ENCODE data around the gene PRAF2.

- TF ChIP-seq, protein P1, sequence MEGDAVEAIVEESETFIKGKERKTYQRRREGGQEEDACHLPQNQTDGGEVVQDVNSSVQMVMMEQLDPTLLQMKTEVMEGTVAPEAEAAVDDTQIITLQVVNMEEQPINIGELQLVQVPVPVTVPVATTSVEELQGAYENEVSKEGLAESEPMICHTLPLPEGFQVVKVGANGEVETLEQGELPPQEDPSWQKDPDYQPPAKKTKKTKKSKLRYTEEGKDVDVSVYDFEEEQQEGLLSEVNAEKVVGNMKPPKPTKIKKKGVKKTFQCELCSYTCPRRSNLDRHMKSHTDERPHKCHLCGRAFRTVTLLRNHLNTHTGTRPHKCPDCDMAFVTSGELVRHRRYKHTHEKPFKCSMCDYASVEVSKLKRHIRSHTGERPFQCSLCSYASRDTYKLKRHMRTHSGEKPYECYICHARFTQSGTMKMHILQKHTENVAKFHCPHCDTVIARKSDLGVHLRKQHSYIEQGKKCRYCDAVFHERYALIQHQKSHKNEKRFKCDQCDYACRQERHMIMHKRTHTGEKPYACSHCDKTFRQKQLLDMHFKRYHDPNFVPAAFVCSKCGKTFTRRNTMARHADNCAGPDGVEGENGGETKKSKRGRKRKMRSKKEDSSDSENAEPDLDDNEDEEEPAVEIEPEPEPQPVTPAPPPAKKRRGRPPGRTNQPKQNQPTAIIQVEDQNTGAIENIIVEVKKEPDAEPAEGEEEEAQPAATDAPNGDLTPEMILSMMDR (IDR thresholded peaks at IDR 0.05), result no peak
- TF ChIP-seq NR3C1 (IDR thresholded peaks at IDR 0.05) (no peak), CBX8 (IDR thresholded peaks at IDR 0.05) (no peak), HMGXB4 (CRISPR knock-in tag; IDR thresholded peaks at IDR 0.05; ENCODE audit: borderline replicate concordance) (no peak), E2F6 (IDR thresholded peaks at IDR 0.05; ENCODE audit: borderline replicate concordance, low read depth) (no peak), POLR2A (IDR thresholded peaks at IDR 0.05; ENCODE audit: low read length) (no peak), RAD21 (conservative IDR thresholded peaks at IDR 0.05 in 1 of 2, IDR thresholded peaks at IDR 0.05 in 1 of 2) (no peak), ZSCAN20 (CRISPR knock-in tag; IDR thresholded peaks at IDR 0.05) (no peak), SMC3 (IDR thresholded peaks at IDR 0.05) (no peak)
- TF ChIP-seq, protein P2, sequence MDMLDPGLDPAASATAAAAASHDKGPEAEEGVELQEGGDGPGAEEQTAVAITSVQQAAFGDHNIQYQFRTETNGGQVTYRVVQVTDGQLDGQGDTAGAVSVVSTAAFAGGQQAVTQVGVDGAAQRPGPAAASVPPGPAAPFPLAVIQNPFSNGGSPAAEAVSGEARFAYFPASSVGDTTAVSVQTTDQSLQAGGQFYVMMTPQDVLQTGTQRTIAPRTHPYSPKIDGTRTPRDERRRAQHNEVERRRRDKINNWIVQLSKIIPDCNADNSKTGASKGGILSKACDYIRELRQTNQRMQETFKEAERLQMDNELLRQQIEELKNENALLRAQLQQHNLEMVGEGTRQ (IDR thresholded peaks at IDR 0.05), result no peak
- TF ChIP-seq, protein P3, sequence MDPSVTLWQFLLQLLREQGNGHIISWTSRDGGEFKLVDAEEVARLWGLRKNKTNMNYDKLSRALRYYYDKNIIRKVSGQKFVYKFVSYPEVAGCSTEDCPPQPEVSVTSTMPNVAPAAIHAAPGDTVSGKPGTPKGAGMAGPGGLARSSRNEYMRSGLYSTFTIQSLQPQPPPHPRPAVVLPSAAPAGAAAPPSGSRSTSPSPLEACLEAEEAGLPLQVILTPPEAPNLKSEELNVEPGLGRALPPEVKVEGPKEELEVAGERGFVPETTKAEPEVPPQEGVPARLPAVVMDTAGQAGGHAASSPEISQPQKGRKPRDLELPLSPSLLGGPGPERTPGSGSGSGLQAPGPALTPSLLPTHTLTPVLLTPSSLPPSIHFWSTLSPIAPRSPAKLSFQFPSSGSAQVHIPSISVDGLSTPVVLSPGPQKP (IDR thresholded peaks at IDR 0.05; ENCODE audit: low read depth, low read length), result no peak
Observed at GRCh38 chrX:49066690-49067089, 7.1 kb downstream of the PRAF2 start.

Data from A549 (cell line).